Gastroesophageal sphincter (tissue), 3 donors: ENCODE data around the gene KLHL3.

Experiments used
- CTCF ChIP-seq, 4 experiments: fragments of 200-600 bp in 2 of 4; fragments of 450-650 bp in 2 of 4; sonication (generic) in 1 of 4; IDR thresholded peaks; one replicate each; pipeline ENCODE4 v1.5.1; 2017 to 2019; ENCODE audit warnings: antibody characterized with exemption in 4 of 4, mild to moderate bottlenecking in 2 of 4, moderate library complexity in 2 of 4
- EP300 ChIP-seq: sonication (generic); formaldehyde crosslinking; IDR thresholded peaks from one replicate; pipeline ENCODE4 v1.6.1; 2017; ENCODE audit warnings: antibody characterized with exemption, mild to moderate bottlenecking
- POLR2A ChIP-seq, 2 donors: fragments of 450-650 bp; IDR thresholded peaks; one replicate each; pipeline ENCODE4 v1.6.1; 2017; ENCODE audit warnings: antibody characterized with exemption in 2 of 2, mild to moderate bottlenecking in 2 of 2, moderate library complexity in 1 of 2
- POLR2AphosphoS5 ChIP-seq: sonication (generic); formaldehyde crosslinking; IDR thresholded peaks from one replicate; pipeline ENCODE4 v1.6.1; 2017; ENCODE audit warnings: antibody characterized with exemption

- TF ChIP-seq POLR2A (IDR thresholded peaks at IDR 0.05) (no peak), POLR2AphosphoS5 (no peak), CTCF (IDR thresholded peaks at IDR 0.05) (no peak), EP300 (no peak)
These were observed 17.2 kb upstream of the KLHL3 start for GRCh38 chr5:137752905-137753690.
